HG03378 (cell line): Measurements from ENCODE around the gene EPHB1.
A peak's percentile ranks its signal among the peaks of the same experiment; 100 is the strongest.

Experiments
- ATAC-seq: cut with Tn5 transposase; IDR thresholded peaks from one replicate; pipeline ENCODE4 v1.9.1; 2021; ENCODE audit warnings: mild to moderate bottlenecking, moderate library complexity; ENCODE audit not compliant: unreplicated experiment

The EPHB1 gene

DNA sequence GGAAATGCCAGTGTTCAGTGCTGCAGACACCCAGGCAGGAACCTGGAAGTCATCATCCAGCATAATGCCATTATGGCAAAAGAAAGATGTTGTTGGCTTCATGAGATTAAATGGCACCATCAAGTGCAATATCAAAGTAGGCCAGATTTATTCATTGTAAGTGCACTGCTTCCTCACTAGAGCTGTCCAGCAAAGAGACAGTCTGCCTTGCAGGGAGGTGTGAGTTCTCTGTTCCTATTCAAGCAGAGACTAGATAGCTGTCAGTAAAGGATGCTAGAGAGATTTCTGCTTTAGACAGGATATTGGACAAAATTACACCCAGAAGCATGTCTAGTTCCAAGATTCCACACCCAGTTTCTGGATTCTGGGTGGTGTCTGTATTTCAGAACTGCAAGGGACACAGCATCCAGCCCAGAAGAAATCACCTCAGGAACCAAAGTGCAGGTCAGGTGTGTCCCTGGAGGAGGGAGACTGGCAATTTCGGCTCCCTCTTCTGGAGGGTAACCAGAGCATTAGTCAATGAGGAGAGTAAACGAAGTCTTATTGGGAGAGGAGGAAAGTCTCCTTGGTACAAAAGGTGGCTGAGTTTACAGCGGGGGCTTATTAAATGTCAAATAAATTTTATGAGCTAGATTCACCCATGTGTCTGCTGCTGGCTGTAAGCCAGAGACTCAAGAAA, 377.3 kb downstream of the EPHB1 start:
- no peak for ATAC-seq

GRCh38 chr3:135175728-135176277, 380.7 kb downstream of the EPHB1 start:
- ATAC-seq = no peak

DNA sequence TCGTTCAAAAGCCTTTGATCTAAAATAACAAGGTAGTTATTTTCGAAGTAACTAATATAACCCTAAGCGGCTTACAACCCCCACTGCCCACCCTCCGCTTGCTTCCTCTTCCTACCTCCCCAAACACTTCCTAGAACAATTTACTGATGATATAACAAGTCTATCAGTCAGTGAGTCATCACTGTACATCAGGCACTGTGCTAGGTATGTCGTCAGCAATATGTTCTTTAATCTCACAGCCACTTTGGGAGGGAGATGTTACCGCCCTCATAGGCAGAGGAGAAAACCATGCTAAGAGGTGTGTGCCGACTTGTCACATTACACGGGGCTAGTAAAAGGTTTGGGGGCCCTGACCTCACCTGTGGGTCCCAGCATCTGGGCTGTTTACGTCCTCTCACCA, 381.8 kb downstream of the EPHB1 start:
- ATAC-seq = no peak

GRCh38 chr3:135178566-135178965, 383.5 kb downstream of the EPHB1 start:
- ATAC-seq = no peak

GRCh38 chr3:135181408-135181807, 386.3 kb downstream of the EPHB1 start:
- ATAC-seq = no peak

- no peak for ATAC-seq
Measured at GRCh38 chr3:135182364-135182998, 387.4 kb downstream of the EPHB1 start.

- ATAC-seq = no peak
Measured at GRCh38 chr3:135190658-135191057, 395.6 kb downstream of the EPHB1 start.

- ATAC-seq = no peak
Measured at GRCh38 chr3:135191708-135192107, 396.6 kb downstream of the EPHB1 start.

- ATAC-seq = no peak
Measured at GRCh38 chr3:135192929-135193328, 397.9 kb downstream of the EPHB1 start.

DNA sequence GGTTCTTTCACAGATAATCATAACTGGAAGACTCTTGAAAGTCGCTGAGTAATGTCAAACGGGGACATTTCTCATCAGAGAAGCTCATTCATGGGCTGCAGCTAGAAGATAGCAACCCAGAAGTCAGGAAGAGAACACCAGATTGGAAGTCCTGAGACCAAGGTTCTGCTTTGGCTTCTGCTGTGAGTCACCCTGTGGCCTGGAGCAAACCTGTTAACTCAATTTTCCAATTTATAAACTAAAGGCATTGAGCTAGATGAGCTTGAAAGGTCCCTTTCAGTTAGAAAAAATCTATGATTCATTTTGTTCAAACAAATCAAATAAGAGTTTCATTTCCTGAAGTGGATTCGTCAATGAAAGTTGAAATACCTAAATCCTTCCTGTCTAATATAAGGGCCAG, 402.2 kb downstream of the EPHB1 start:
- ATAC-seq = peak; percentile 49

- ATAC-seq = no peak
Measured at GRCh38 chr3:135197856-135198255, 402.8 kb downstream of the EPHB1 start.

GRCh38 chr3:135199137-135199536, 404.1 kb downstream of the EPHB1 start:
- peak; percentile 69 for ATAC-seq

- ATAC-seq = no peak
Measured at GRCh38 chr3:135203026-135203425, 408.0 kb downstream of the EPHB1 start.

- no peak for ATAC-seq
Measured at GRCh38 chr3:135213213-135213612, 418.2 kb downstream of the EPHB1 start.

GRCh38 chr3:135213822-135214221, 418.8 kb downstream of the EPHB1 start:
- ATAC-seq = no peak

GRCh38 chr3:135214400-135214799, 419.3 kb downstream of the EPHB1 start:
- no peak for ATAC-seq

DNA sequence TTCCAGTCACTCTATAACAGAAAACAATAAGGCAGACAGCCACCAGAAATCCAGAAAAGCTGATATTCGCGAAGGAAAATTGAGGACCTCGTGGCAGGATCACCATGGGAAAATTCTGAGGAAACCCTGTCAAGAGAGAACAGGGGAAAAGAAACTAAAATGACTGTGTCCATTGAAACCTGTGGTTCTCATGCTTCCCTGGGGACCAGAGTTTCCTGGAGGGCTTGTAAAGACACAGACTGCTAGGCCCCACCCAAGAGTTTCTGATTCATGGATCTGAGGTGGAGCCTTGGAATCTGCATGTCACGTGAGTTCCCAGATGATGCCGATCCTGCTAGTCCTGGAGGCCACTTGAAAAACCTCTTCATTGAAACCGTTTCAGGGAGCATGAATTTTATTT, 420.5 kb downstream of the EPHB1 start:
- ATAC-seq = no peak

GRCh38 chr3:135216659-135217058, 421.6 kb downstream of the EPHB1 start:
- ATAC-seq = no peak

GRCh38 chr3:135217730-135218129, 422.7 kb downstream of the EPHB1 start:
- ATAC-seq = no peak

- ATAC-seq = no peak
Measured at GRCh38 chr3:135218304-135218703, 423.2 kb downstream of the EPHB1 start.

DNA sequence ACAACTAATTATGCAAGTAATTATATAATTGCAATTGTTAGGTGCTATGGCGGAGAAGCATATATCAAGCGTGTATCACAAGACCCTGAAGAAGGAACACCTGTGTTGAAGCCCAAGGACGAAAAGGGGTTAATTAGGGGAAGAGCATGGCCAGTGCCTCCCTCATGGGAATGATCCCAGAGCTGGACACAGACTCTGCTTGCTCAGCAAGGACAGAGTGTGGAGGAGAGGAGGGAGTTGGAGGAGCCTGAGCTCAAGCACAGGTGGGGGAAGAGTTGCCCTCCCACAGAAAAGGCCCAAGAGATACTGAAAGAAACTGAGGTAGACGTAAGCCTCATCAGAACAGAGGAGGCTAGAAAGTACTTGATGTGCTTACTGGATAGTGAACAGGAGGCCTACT, 423.7 kb downstream of the EPHB1 start:
- ATAC-seq = no peak

DNA sequence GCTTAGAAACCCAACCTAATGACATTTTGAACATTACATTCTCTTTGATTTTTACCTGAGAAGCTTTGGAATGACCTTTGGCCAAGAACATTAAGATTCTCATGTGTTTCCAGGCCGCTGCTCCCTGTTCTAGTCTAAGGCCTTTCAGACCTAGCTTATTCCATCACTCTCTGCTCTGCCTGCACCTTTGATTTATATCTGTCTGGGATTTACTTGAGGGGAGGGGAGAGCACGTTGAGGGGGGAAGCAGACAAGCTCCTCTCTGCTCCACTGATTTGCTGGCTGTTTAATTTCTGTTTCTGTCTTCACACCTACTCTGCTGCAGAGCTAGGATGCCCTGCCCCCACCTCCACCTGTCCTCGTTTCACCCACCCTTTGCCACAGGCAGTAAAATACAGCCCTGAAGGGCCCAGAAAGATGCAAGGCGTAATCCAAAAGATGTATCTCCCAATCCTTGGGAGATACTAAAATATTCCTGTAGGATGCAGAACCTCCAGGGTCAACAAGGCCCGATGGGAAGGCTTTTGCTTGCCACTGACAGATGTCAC, 429.8 kb downstream of the EPHB1 start:
- ATAC-seq = no peak
